ENCODE results near the gene CELA2A.

GRCh38 chr1:15432324-15432723 is 24.2 kb upstream of the CELA2A start:
- TF ChIP-seq CTCF (IDR thresholded peaks at IDR 0.05) (no peak), POLR2A (IDR thresholded peaks at IDR 0.05) (no peak)

All from heart left ventricle (tissue), 13 donors.